ENCODE data around the gene JAK2.
"Not testable (repeated sequence)": the region's sequence is repeated elsewhere in the genome, so short reads cannot be mapped to it uniquely, and the experiment has no call there.

Gene JAK2

DNA sequence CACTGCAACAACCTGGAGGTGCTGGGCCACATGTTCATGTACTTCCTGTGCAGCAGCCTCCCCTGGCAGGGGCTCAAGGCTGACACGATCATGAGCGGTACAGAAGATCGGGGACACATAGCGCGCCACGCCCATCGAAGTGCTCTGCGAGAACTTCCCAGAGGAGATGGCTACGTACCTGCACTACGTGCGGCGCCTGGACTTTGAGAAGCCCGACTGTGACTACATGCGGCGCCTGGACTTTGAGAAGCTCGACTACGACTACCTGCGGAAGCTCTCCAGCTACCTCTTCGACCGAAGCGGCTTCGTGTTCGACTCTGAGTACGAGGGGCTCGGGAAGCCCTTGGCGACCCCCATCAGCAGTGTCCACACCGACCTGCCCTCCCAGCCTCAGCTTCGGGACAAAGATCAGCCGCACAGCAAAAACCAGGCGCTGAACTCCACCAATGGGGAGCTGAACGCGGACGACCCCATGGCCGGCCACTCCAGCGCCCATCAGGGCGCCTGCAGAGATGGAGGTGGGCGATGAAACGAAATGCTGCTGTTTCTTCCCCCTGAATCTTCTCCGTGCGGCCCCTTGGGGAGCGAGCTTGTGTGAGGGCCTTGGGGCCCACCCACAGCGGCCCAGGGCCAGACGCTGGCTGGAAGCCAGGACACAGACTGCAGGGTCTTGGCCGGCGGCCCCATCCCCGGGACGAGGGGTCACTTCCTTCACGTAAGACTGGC is 56.5 kb downstream of the JAK2 start:
- DNase-seq (ENCODE audit: low read depth in 2 of 2), result no peak

DNA sequence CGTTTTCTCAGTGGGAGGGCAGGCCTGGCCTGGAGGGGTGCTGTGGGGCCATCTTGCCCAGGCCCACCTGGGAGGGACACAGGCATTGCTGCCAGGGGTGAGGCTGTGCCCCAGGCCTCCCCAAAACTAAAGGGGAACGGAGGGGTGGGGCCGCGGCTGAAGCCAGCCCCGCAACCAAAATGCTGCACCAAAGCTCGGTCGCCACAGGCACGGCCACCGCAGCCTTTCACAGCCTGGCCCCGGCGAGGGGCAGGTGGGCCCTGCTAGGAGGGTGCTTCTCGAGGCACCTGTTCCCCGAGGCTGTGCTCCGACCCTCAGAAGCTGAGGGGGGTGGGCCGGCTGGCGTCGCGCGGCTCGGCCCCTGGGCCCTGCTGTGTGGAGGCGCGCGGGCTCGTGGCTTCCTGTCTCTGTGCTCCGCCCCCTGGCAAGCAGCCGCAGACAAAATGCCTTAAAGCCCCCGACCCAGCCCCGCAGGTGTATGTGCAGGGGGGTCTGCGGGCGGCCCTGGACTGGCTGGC is 57.6 kb downstream of the JAK2 start:
- no peak for DNase-seq (ENCODE audit: low read depth in 2 of 2)

DNA sequence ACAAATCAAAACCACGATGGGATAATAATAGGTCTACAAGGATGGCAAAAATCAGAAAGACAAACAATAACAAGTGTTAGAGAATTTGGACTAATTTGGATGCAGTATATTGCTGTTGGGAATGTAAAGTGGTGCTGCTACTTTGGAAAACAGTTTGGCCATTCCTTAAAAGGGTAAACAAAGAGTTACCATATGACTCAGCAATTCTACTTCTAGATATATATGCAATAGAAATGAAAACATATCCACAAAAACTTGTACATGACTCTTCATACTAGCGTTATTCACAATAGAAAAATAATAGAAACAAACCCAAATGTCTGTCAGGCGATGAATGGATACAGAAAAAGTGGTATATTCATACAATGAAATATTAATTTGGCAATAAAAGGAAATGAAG is 58.3 kb downstream of the JAK2 start:
- DNase-seq (ENCODE audit: low read depth in 2 of 2), result no peak

DNA sequence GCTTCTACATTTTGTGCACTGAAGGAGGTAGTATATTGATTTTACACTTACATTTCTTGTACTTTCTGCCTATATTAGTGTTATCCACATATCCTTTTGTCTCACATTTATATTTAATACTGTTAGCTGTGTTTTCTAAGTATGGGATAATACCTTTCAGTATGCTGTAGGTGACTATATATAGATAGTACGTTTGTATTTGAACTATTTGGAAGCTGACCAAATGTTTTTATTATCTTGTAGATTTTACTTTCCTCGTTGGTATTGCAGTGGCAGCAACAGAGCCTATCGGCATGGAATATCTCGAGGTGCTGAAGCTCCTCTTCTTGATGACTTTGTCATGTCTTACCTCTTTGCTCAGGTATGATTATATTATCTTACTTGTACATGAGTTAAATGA is 59.1 kb downstream of the JAK2 start:
- DNase-seq (ENCODE audit: low read depth in 2 of 2), result no peak

DNA sequence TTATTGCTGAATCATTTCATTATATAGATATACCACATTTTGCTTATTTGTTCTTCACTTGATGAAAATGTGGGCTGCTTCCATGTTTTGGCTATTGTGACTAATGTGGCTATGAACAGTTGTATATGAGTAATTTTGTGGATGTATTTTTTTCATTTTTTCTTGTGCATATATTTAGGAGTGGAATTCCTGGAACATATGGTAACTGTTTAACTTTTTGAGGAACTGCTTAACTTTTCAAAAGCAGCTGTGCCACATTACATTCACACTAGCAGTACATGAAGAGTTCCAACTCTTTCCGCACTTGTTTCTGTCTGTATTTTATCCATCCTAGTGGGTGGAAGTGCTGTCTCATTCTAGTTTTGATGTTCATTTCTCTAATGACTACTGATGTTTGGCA is 67.8 kb downstream of the JAK2 start:
- DNase-seq (ENCODE audit: low read depth in 2 of 2), result no peak

DNA sequence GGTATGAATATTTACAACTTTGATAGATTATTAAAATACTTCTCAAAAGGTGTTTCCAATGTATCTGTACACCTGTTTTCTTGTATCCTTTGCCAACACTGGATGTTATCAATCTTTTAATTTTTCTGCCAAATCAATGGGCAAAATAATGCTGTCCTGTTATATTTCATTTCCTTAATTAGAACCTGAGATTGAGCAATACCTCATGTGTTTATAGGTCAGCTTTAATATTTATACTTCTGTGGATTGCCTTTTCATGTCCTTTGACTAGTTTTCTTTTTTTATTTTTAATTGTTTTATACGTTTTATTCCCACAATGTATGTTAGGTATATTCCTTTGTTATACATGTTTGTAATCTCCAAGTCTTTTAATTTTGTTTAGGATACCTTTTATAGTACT is 77.6 kb downstream of the JAK2 start:
- no peak for DNase-seq (ENCODE audit: low read depth in 2 of 2)

DNA sequence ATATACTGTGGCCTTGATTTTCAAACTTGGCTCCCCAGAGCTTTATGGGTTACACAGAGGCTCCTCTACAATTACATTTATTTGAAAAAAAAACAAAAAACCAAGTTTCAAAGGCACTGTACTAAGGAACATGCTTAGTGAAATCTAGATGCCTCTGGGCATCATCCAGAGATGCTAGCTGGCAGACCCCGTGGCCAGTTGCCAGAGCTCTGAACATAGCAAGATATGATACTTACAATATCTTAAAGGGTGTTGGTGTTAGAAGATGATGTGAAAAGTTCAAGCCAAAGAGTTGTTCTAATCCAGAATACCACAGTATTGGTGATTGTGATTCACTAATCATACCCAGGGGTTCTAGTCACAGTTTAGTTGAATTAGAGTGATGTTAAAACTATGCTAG is 87.8 kb downstream of the JAK2 start:
- no peak for DNase-seq (ENCODE audit: low read depth in 2 of 2)

DNA sequence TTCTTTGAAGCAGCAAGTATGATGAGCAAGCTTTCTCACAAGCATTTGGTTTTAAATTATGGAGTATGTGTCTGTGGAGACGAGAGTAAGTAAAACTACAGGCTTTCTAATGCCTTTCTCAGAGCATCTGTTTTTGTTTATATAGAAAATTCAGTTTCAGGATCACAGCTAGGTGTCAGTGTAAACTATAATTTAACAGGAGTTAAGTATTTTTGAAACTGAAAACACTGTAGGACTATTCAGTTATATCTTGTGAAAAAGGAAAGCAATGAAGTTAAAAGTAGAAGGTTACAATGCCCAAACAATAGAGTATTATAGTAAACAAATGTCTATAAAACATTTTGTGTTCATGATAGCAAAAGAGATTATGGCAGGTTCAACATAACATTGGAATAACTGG is 88.6 kb downstream of the JAK2 start:
- DNase-seq (ENCODE audit: low read depth in 2 of 2), result no peak

DNA sequence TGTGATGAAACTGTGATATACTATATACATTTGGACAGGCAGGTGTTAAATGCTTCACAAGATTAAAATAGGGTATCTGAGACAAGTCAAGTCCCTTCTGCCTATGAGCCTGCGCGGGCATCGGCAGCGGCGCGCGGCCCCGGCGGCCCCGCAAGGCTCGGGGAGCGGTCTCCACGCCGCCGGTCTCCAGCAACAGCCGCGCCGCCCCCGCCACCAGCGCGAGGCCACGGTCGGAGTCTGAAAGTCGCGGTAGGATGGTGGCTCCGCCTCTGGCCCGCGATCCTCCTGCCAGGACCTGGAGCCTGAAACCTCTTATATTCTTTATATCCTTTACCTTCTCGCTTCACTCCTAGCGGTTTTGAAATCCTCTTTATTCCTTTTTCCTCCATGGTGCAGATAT is 100.9 kb downstream of the JAK2 start:
- no peak for DNase-seq (ENCODE audit: low read depth in 2 of 2)

DNA sequence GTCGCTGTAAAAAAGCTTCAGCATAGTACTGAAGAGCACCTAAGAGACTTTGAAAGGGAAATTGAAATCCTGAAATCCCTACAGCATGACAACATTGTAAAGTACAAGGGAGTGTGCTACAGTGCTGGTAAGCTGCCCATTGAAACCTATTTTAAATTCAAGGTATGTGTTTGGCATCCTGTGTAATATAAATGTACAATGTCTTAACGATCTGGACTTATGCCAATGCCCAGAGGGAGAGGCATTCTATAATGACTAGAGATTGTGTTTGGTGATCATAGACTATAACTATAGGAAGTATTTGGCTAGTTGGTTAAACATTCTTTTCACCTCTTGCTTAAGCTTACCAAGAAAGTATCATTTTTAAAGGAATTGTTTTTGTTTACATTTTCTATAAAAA is 104.7 kb downstream of the JAK2 start:
- no peak for DNase-seq (ENCODE audit: low read depth in 2 of 2)

DNA sequence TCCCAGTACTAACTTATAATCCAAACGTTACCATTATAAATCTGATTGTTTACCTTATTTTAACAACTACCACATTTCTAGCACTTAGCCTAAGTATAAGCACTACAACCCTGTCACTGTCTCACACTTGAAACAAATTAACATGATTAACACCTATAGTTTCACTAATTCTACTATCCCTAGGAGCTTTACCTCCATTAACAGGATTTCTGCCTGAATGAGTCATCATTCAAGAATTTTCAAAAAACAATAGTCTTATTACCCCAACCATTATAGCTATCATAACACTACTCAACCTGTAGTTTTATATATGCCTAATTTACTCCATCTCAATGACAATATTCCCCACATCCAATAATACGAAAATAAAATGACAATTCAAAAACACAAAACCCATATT is 110.7 kb downstream of the JAK2 start:
- DNase-seq (ENCODE audit: low read depth in 2 of 2), result no peak

DNA sequence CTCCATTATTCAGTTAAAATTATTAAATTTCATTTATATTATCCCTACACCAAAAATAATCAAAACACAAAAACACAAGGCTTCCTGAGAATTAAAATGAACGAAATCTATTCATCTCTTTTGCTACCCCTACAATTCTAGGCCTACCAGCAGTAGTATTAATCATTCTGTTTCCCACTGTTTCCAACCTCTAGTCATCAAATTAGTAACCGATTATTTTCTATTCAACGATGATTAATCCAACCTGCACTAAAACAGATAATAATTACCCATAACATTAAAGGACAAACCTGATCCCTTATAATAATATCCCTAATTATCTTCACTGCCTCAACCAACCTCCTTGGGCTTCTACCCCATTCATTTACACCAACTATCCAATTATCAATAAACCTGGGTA is 114.4 kb downstream of the JAK2 start:
- no peak for DNase-seq (ENCODE audit: low read depth in 2 of 2)

DNA sequence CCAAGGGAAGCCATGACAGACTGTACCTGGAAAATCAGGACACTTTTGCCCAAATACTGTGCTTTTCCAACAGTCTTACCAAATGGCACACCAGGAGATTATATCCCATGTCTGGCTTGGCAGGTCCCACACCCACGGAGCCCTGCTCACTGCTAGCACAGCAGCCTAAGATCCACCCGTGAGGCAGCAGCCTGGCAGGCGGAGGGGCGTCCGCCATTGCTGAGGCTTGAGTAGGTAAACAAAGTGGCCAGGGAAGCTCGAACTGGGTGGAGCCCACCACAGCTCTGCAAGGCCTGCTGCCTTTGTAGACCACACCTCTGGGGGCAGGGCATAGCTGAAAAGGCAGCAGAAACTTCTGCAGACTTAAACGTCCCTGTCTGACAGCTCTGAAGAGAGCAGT is 116.1 kb downstream of the JAK2 start:
- DNase-seq (ENCODE audit: low read depth in 2 of 2), result not testable (repeated sequence)

DNA sequence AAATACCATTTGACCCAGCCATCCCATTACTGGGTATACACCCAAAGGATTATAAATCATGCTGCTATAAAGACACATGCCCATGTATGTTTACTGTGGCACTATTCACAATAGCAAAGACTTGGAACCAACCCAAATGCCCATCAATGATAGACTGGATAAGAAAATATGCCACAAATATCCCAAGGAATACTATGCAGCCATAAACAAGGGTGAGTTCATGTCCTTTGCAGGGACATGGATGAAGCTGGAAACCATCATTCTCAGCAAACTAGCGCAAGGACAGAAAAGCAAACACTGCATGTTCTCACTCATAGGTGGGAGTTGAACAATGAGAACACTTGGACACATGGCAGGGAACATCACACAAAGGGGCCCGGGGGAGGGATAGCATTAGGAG is 121.4 kb downstream of the JAK2 start:
- not testable (repeated sequence) for DNase-seq (ENCODE audit: low read depth in 2 of 2)

DNA sequence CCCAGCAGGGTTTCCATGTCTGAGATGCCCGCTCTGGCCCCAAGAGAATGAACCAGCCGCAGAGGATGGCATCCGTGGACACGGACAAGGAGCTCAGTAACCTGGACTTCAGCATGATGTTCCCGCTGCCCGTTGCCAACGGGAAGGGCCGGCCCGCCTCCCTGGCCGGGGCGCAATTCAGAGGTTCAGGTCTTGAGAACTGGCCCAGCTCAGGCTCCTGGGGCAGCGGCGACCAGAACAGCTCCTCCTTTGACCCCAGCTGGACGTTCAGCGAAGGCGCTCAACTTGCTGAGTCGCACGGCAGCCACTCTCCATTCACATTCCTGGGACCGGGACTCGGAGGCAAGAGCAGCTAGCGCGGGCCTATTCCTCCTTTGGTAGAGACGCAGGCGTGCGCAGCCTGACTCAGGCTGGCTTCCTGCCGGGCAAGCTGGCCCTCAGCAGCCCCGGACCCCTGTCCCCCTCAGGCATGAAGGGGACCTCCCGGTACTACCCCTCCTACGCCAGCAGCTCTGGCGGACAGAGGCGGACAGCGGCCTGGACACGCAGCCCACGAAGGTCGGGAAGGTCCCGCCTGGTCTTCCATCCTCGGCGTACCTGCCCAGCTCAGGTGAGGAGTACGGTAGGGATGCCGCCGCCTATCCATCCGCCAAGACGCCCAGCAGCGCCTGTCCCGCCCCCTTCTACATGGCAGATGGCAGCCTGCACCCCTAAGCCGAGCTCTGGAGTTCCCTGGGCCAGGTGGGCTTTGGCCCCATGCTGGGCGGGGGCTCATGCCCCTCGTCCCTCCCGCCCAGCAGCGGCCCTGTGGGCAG is 126.0 kb downstream of the JAK2 start:
- no peak for DNase-seq (ENCODE audit: low read depth in 2 of 2)

DNA sequence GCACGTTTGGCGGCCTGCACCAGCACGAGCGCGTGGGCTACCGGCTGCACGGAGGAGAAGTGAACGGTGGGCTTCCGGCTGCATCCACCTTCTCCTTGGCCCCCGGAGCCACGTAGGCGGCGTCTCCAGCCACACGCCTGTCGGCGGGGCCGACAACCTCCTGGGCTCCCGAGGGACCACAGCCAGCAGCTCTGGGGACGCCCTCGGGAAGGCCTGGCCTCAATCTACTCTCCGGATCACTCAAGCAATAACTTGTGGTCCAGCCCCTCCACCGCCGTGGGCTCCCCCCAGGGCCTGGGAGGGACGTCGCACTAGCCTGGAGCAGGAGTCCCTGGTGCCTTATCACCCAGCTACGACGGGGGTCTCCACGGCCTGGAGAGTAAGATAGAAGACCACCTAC is 126.6 kb downstream of the JAK2 start:
- no peak for DNase-seq (ENCODE audit: low read depth in 2 of 2)

DNA sequence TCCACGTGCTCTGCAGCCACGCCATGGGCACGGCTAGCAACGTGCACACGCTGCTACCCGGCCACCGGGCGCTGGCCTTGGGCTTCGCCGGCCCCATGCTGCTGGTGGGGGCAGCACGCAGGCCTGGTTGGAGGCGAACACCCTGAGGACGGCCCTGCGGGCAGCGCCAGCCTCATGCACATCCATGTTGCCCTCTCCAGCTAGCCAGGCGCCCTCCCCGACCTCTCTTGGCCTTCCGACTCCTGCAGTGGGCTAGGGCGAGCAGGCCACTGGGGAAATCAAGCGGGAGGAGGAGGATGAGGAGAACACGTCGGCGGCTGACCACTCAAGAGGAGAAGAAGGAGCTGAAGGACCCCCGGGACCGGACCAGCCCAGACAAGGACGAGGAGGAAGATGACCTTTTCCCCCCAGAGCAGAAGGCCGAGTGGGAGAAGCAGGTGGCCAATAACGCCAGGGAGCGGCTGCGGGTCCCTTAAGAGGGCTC is 127.1 kb downstream of the JAK2 start:
- no peak for DNase-seq (ENCODE audit: low read depth in 2 of 2)

DNA sequence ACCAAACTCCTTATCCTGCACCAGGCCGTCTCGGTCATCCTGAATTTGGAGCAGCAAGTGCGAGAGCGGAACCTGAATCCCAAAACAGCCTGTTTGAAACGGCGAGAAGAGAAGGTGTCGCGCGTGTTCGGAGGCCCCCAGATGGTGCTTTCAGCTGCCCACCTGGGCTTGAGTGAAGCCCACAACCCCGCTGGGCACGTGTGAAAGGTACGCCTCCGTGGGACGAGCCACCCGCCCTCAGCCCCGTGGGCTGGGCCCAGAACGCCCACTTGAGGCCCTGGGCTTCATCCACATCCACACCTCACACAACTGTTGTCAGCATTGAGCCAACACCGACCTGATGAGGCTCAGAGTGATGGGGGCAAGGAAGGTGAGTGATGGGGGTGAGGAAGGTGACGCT is 127.6 kb downstream of the JAK2 start:
- no peak for DNase-seq (ENCODE audit: low read depth in 2 of 2)

DNA sequence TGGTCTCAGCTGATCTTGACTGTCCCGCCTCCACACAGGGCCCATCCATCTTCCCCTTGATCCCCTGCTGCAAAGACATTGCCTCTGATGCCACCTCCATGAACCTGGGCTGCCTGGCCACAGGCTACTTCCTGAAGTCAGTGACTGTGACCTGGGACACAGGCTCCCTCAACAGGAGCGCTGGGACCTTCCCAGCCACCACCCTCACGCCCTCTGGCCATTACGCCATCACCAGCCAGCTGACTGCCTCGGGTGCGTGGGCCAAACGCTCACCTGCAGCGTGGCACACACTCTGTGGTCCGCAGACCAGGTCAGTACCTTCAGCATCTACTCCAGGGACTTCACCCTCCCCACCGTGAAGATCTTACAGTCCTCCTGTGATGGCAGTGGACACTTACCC is 128.5 kb downstream of the JAK2 start:
- DNase-seq (ENCODE audit: low read depth in 2 of 2), result no peak

DNA sequence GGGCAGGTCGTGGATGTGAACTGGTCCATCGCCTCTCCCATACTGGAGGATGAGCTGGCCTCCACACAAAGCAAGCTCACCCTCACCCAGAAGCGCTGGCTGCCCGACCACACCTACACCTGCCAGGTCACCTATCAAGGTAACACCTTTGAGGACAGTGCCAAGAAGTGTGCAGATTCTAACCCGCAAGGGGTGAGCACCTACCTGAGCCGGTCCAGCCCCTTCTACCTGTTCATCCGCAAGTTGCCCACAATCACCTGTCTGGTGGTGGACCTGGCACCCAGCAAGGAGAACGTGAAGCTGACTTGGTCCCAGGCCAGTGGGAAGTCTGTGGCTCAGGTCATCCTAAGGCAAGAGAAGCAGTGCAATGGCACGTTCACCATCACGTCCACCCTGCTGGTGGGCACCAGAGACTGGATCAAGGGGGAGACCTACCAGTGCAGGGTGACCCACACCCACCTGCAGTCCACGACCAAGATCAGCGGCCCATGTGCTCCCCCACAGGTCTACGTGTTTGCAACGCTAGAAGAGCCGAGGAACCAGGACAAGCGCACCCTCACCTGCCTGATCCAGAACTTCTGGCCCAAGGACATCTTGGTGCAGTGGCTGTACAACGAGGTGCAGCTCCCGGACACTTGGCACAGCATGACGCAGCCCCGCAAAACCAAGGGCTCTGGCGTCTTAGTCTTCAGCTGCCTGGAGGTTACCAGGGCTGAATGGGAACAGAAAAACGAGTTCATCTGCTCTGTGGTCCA is 129.1 kb downstream of the JAK2 start:
- no peak for DNase-seq (ENCODE audit: low read depth in 2 of 2)

DNA sequence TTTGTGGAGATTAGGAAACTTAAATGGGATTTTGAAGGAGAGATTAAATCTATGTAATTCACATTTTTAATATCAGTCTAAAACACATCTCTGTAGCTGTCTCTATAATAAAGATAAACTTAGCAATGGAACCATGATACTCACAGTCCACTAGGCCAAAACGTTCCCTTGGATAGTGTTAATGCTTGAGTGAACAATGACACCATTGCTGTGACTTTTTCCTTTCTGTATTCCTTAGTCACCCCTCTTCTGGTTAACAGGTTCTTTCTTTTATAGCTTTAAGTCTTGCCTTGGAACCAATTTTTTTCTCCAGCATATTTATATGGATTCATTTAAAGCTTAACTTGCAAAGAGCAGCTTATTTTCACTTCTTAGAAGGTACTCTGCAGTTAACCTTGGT is 137.0 kb downstream of the JAK2 start:
- DNase-seq (ENCODE audit: low read depth in 2 of 2), result no peak

DNA sequence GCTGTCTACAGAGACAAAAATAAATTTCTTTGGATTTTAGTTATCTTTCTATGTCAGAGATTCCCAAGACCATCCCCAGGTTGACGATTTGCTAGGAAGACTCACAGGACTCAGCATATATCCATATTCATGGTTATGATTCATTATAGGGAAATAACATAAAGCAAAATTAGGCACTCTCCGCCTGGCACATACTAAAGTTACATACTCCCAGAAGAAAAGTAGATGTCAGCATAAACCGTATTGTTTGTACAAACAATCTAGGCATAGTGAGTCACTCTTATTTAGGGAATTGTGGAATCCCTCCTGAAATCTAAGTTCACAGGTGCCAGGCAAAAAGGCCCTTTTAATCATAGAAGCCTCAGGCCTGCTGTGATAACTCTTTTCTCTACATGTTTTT is 137.4 kb downstream of the JAK2 start:
- DNase-seq (ENCODE audit: low read depth in 2 of 2), result no peak

Data from stimulated activated CD8-positive, alpha-beta memory T cell treated with anti-CD3 and anti-CD28 coated beads, Interleukin-7, amount 100 ng/mL, for 4 hours (primary cell).